Neural progenitor cell (in vitro differentiated cells): ENCODE data around the gene CACHD1. TPM values are rescaled to one million over a fixed set of nuclear protein-coding genes. Genes with fewer than 3 reads are reported as not detected.

Experiments used
- DNase-seq: peaks from one replicate; pipeline ENCODE4 v3.0.0-alpha.2; 2016; ENCODE audit warnings: low spot score
- H2AFZ ChIP-seq: fragments of 200-600 bp; sonication (generic); replicated peaks from 2 replicates; pipeline ENCODE4 v1.6.1; 2016; ENCODE audit warnings: antibody characterized with exemption
- H3F3A ChIP-seq: fragments of 200-600 bp; sonication (generic); 2 replicates; pipeline ENCODE4 v1.6.1; 2016; ENCODE audit warnings: antibody characterized with exemption, low read depth
- H3K27ac ChIP-seq: fragments of 200-600 bp; sonication (generic); 2 replicates; pipeline ENCODE4 v1.5.1; 2016; ENCODE audit warnings: mild to moderate bottlenecking
- H3K27me3 ChIP-seq: fragments of 200-600 bp; sonication (generic); 2 replicates; pipeline ENCODE4 v1.6.1; 2016; ENCODE audit warnings: mild to moderate bottlenecking, moderate library complexity
- H3K36me3 ChIP-seq: fragments of 200-600 bp; sonication (generic); 2 replicates; pipeline ENCODE4 v1.5.1; 2016
- H3K4me1 ChIP-seq: fragments of 200-600 bp; sonication (generic); 2 replicates; pipeline ENCODE4 v1.6.1; 2016; ENCODE audit warnings: mixed run types
- H3K4me2 ChIP-seq: fragments of 200-600 bp; sonication (generic); 2 replicates; pipeline ENCODE4 v1.6.1; 2016
- H3K4me3 ChIP-seq: fragments of 200-600 bp; sonication (generic); 2 replicates; pipeline ENCODE4 v1.5.1; 2016
- H3K79me2 ChIP-seq: fragments of 200-600 bp; sonication (generic); 2 replicates; pipeline ENCODE4 v1.6.1; 2016; ENCODE audit warnings: low read depth
- H3K9ac ChIP-seq: fragments of 200-600 bp; sonication (generic); 2 replicates; pipeline ENCODE4 v1.6.1; 2016
- H3K9me3 ChIP-seq: fragments of 200-600 bp; sonication (generic); 2 replicates; pipeline ENCODE4 v1.5.1; 2016; ENCODE audit warnings: low read depth
- H4K20me1 ChIP-seq: fragments of 200-600 bp; sonication (generic); 2 replicates; pipeline ENCODE4 v1.6.1; 2016; ENCODE audit warnings: low read depth
- H3K27ac Mint-ChIP-seq: 3 replicates; pipeline ENCODE4 v1.8.0; 2021; ENCODE audit warnings: mixed read lengths
- H3K27me3 Mint-ChIP-seq: 2 replicates; pipeline ENCODE4 v1.8.0; 2022; ENCODE audit warnings: low read depth, mild to moderate bottlenecking, inconsistent platforms, moderate library complexity, mixed read lengths; ENCODE audit not compliant: insufficient read depth
- H3K36me3 Mint-ChIP-seq: 3 replicates; pipeline ENCODE4 v1.8.0; 2021; ENCODE audit warnings: mixed read lengths
- H3K4me1 Mint-ChIP-seq: 3 replicates; pipeline ENCODE4 v1.8.0; 2021; ENCODE audit warnings: mixed read lengths
- H3K4me3 Mint-ChIP-seq: 3 replicates; pipeline ENCODE4 v1.8.0; 2021; ENCODE audit warnings: mild to moderate bottlenecking, moderate library complexity, mixed read lengths
- H3K9me3 Mint-ChIP-seq: 3 replicates; pipeline ENCODE4 v1.8.0; 2020; ENCODE audit warnings: mixed read lengths
- CTCF ChIP-seq: fragments of 200-600 bp; sonication (generic); IDR thresholded peaks from 2 replicates; pipeline ENCODE4 v1.5.1; 2017; ENCODE audit warnings: antibody characterized with exemption, mild to moderate bottlenecking
- EZH2 ChIP-seq: fragments of 200-600 bp; sonication (generic); IDR thresholded peaks from 2 replicates; pipeline ENCODE4 v1.6.1; 2017; ENCODE audit warnings: antibody characterized with exemption, mild to moderate bottlenecking, moderate library complexity
- EZH2phosphoT487 ChIP-seq: fragments of 200-600 bp; sonication (generic); IDR thresholded peaks from 2 replicates; pipeline ENCODE4 v1.6.1; 2017; ENCODE audit warnings: antibody characterized with exemption
- total RNA-seq: library from RNA; depleted of rRNA; stranded (reverse); fragments of >200 nt; gene quantifications from 2 replicates; pipeline ENCODE4 v1.2.3, GENCODE V29; 2015; ENCODE audit warnings: low replicate concordance

The CACHD1 gene
- total RNA-seq, 1 donor from 2014 or later, result 61.0 TPM

GRCh38 chr1:64469116-64469976 is 583 bp upstream of the CACHD1 start:
- H3K27ac Mint-ChIP-seq, result peak overlapping the region; percentile 89

GRCh38 chr1:64470665-64471217 is 812 bp downstream of the CACHD1 start:
- Mint-ChIP-seq H3K9me3 (no peaks in the 10 kb centered on the region), H3K4me3 (peak overlapping the region; percentile 97), H3K36me3 (peaks cover 13% of the 10 kb centered on the region), H3K4me1 (peaks cover 29% of the 10 kb centered on the region), H3K27me3 (peaks cover 10% of the 10 kb centered on the region), H3K27ac (peak overlapping the region; percentile 98)
- H3F3A ChIP-seq, result peaks cover 45% of the 10 kb centered on the region
- H2AFZ ChIP-seq, result peak overlapping the region; percentile 97
- H3K4me2 ChIP-seq, result peak overlapping the region; percentile 97
- peak; percentile 73 for DNase-seq
- TF ChIP-seq EZH2phosphoT487 (no peak), EZH2 (no peak), CTCF (no peak)
- peaks cover 44% of the 10 kb centered on the region for H4K20me1 ChIP-seq
- peak overlapping the region; percentile 67 for H3K27ac ChIP-seq
- peak overlapping the region; percentile 92 for H3K4me3 ChIP-seq
- H3K4me1 ChIP-seq, result peaks cover 23% of the 10 kb centered on the region
- H3K9ac ChIP-seq, result peak overlapping the region; percentile 25
- H3K79me2 ChIP-seq, result peaks cover 53% of the 10 kb centered on the region
- H3K27me3 ChIP-seq, result peaks cover 49% of the 10 kb centered on the region
- no peaks in the 10 kb centered on the region for H3K36me3 ChIP-seq
- no peaks in the 10 kb centered on the region for H3K9me3 ChIP-seq

More at GRCh38 chr1:64469116-64469976, 583 bp upstream of the CACHD1 start:
- no peak overlapping the region for H3K9ac ChIP-seq
- Mint-ChIP-seq H3K9me3 (no peaks in the 10 kb centered on the region), H3K36me3 (peaks cover 9% of the 10 kb centered on the region), H3K27me3 (peaks cover 10% of the 10 kb centered on the region), H3K4me1 (peaks cover 22% of the 10 kb centered on the region), H3K4me3 (peak overlapping the region; percentile 90)
- peak; percentile 46 for DNase-seq
- peak overlapping the region; percentile 97 for H2AFZ ChIP-seq
- H3K36me3 ChIP-seq, result no peaks in the 10 kb centered on the region
- TF ChIP-seq EZH2, result no peak
- no peak for TF ChIP-seq CTCF
- no peak for TF ChIP-seq EZH2phosphoT487
- H4K20me1 ChIP-seq, result peaks cover 30% of the 10 kb centered on the region
- H3F3A ChIP-seq, result peaks cover 45% of the 10 kb centered on the region
- peaks cover 41% of the 10 kb centered on the region for H3K27me3 ChIP-seq
- peak overlapping the region; percentile 97 for H3K4me2 ChIP-seq
- H3K9me3 ChIP-seq, result no peaks in the 10 kb centered on the region
- peaks cover 39% of the 10 kb centered on the region for H3K79me2 ChIP-seq
- H3K27ac ChIP-seq, result no peak overlapping the region
- H3K4me3 ChIP-seq, result peak overlapping the region; percentile 92
- H3K4me1 ChIP-seq, result peaks cover 22% of the 10 kb centered on the region

GRCh38 chr1:64471218-64472039 is 1.5 kb downstream of the CACHD1 start:
- no peaks in the 10 kb centered on the region for H3K36me3 ChIP-seq
- H3K4me1 Mint-ChIP-seq, result peaks cover 35% of the 10 kb centered on the region
- peak overlapping the region; percentile 92 for H3K4me3 ChIP-seq
- H3K27ac Mint-ChIP-seq, result peak overlapping the region; percentile 98
- H3K36me3 Mint-ChIP-seq, result peaks cover 13% of the 10 kb centered on the region
- H3F3A ChIP-seq, result peaks cover 42% of the 10 kb centered on the region
- no peaks in the 10 kb centered on the region for H3K9me3 ChIP-seq
- peak overlapping the region; percentile 22 for H3K27ac ChIP-seq
- peaks cover 50% of the 10 kb centered on the region for H4K20me1 ChIP-seq
- TF ChIP-seq EZH2 (peak; percentile 54), CTCF (no peak)
- peak; percentile 78 for DNase-seq
- peaks cover 60% of the 10 kb centered on the region for H3K79me2 ChIP-seq
- no peaks in the 10 kb centered on the region for H3K9me3 Mint-ChIP-seq
- H3K27me3 ChIP-seq, result peaks cover 51% of the 10 kb centered on the region
- H3K4me3 Mint-ChIP-seq, result peak overlapping the region; percentile 97
- H3K9ac ChIP-seq, result peak overlapping the region; percentile 25
- peak overlapping the region; percentile 97 for H3K4me2 ChIP-seq
- peak overlapping the region; percentile 97 for H2AFZ ChIP-seq
- H3K27me3 Mint-ChIP-seq, result peaks cover 10% of the 10 kb centered on the region
- H3K4me1 ChIP-seq, result peaks cover 28% of the 10 kb centered on the region
